A673 (cell line): ENCODE data around the gene DOK3.
A peak's percentile ranks its signal among the peaks of the same experiment; 100 is the strongest.

ENCODE experiments used
- EZH2 ChIP-seq: fragments of 200-600 bp; sonication (generic); IDR thresholded peaks from 2 replicates; pipeline ENCODE4 v1.6.1; 2017; ENCODE audit warnings: borderline replicate concordance, low read depth, mild to moderate bottlenecking, mixed read lengths, antibody characterized with exemption, low read length; ENCODE audit not compliant: poor library complexity, severe bottlenecking
- TF ChIP-seq, protein P1 (sequence below): fragments of 300-800, 200-600 bp; sonication (generic); conservative IDR thresholded peaks from 2 replicates; pipeline ENCODE4 v1.5.1; 2017; ENCODE audit warnings: low read depth, mild to moderate bottlenecking, antibody characterized with exemption, low read length, moderate library complexity, mixed read lengths

DNA sequence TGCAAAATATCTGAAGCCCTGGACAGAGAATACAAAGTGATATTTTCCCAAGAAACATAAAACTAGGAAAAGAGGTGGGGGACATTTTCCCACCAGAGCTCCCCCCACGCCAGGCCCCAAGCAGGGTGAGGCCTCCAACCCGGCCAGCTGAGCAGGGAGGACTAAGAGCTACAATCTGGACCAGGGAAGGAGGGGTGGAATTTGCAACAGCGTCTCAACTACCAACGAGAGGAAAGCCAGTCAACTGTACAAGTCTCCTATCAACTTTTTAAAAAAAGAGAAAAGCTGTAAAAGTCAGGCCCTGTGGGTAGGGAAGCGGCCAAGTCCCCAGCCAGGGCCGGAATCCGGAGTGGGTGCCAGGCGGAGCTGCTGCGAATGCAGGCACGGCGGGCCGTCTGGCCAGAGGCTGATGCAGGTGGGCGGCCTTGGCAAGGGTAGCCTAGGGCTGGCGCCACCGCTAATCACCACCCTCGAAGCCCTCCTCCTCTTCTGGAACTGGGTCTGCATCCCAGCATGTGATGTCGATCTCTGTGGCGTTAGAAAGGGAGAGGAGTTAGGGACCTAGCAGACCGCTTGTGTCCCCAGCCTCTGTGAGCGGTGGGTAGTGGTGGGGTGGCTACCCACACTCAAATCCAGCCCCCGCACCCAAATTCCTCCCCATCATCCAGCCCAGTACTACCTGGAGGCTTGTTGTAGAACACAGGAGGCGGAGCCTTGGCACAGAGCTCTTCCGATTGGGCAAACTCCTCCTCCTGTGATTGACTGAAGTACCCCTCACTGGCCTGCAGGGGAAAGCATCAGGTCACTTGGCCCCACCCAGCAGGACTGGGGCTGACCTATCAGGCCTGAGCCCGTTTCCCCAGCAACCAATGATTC is 52.4 kb downstream of the DOK3 start:
- TF ChIP-seq EZH2, result no peak
- TF ChIP-seq, protein P1, sequence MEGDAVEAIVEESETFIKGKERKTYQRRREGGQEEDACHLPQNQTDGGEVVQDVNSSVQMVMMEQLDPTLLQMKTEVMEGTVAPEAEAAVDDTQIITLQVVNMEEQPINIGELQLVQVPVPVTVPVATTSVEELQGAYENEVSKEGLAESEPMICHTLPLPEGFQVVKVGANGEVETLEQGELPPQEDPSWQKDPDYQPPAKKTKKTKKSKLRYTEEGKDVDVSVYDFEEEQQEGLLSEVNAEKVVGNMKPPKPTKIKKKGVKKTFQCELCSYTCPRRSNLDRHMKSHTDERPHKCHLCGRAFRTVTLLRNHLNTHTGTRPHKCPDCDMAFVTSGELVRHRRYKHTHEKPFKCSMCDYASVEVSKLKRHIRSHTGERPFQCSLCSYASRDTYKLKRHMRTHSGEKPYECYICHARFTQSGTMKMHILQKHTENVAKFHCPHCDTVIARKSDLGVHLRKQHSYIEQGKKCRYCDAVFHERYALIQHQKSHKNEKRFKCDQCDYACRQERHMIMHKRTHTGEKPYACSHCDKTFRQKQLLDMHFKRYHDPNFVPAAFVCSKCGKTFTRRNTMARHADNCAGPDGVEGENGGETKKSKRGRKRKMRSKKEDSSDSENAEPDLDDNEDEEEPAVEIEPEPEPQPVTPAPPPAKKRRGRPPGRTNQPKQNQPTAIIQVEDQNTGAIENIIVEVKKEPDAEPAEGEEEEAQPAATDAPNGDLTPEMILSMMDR, result peak; percentile 48; the same call in 1 of the 2 replicates
